AG04449 (cell line): ENCODE measurements around the gene SLC2A5.

Experiments used
- CTCF ChIA-PET: fragments of 350-600 bp; formaldehyde crosslinking; extraction: SDS; loops from one replicate; lab custom pipeline; 2021; ENCODE audit warnings: antibody characterized with exemption; lab: Yijun Ruan, JAX
- POLR2A ChIA-PET: fragments of 400-600, 350-600 bp; formaldehyde crosslinking; extraction: SDS; loops from one replicate; lab custom pipeline; 2020; ENCODE audit warnings: antibody characterized with exemption, inconsistent platforms; lab: Yijun Ruan, JAX
- DNase-seq: peaks from one replicate; pipeline ENCODE4 v3.0.0-alpha.2; 2010; ENCODE audit warnings: low read depth, low spot score
- H3K4me3 ChIP-seq: 2 replicates; pipeline ENCODE4 v1.5.1; 2011; ENCODE audit warnings: low read depth, mild to moderate bottlenecking, control low read depth, low read length
- CTCF ChIP-seq: IDR thresholded peaks from one replicate; pipeline ENCODE4 v1.5.1; 2011; ENCODE audit warnings: mild to moderate bottlenecking, moderate library complexity, low read length, control low read depth, inconsistent platforms; ENCODE audit not compliant: insufficient read depth; ENCODE audit errors: missing control alignments

The SLC2A5 gene

DNA sequence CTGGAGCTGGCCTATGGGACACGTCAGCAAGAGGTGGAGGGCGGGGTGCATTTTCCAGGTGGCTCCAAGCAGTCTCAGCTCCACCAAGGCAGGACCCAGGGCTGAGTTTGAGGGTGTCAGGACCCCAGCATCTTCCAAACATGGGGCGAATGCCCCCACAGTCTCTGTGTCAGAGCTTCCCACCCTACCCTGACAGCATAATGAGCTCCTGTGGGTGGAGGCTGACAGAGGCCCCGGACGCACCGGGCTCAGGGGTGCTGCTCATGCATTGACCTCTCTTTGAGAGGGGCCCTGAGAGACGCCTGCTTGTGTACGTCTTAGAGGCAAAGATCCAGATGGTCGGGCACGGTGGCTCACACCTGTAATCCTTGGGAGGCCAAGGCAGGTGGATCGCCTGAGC lies 80.4 kb downstream of the SLC2A5 start:
- ChIA-PET CTCF (interaction anchor here (0.7 to 7.2 kb wide), 22 partner anchors 9 to 141 kb away, joined by 3 to 206 read pairs (median 6); no protein-coding TSS in a partner anchor), POLR2A (no interaction called here)
- DNase-seq, result no peak
- no peak for TF ChIP-seq CTCF
- H3K4me3 ChIP-seq, result no peak overlapping the region

GRCh38 chr1:8988618-8988967 lies 80.8 kb downstream of the SLC2A5 start:
- TF ChIP-seq CTCF, result no peak
- ChIA-PET CTCF (interaction anchor here (0.7 to 7.2 kb wide), 19 partner anchors 12 to 140 kb away, joined by 3 to 206 read pairs (median 8); no protein-coding TSS in a partner anchor), POLR2A (no interaction called here)
- H3K4me3 ChIP-seq, result no peak overlapping the region
- DNase-seq, result no peak

DNA sequence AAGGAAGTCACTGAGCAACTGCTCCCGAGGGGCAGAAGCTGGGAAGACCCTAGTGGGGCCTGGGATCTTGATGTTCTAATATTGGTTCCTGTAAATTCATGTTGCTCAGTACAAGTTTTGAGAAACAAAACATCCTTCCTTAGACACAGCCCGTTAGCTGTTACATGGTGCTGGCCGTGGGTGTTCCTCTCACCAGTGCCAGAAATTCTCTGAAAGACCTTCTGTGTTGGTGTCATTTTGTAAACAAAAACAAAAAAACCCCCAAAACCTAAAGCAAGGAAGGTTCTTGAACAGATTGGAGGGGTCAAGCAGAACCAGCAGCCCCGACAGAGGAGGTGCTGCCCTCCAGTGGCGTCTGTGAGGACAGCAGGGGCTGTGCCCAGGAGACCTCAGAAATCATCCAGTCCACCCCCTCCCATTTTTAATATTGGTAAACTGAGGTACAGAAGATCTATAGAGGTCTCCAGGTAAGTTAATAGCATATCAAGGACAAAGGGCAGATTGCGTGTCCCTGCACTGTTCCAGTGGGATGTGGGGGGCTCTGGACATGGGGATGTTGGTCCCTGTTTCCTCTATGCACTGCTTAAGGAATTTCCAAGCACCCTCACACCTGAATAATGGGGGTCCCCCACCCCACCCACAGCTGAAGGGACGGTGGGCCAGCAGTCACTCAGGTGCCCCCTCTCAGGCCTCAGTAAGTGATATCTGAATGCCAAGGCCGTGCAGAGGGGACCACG lies 81.4 kb downstream of the SLC2A5 start:
- POLR2A ChIA-PET, result no interaction called here
- H3K4me3 ChIP-seq, result no peak overlapping the region
- no peak for DNase-seq
- CTCF ChIA-PET, result interaction anchor here (0.6 to 7.2 kb wide), 34 partner anchors 9 to 977 kb away, joined by 3 to 206 read pairs (median 6); no protein-coding TSS in a partner anchor
- TF ChIP-seq CTCF, result peak; percentile 86

- no peak overlapping the region for H3K4me3 ChIP-seq
- CTCF ChIA-PET, result interaction anchor here (1.2 to 7.2 kb wide), 17 partner anchors 10 to 138 kb away, joined by 3 to 206 read pairs (median 12); no protein-coding TSS in a partner anchor
- POLR2A ChIA-PET, result interaction anchor here (1.0 kb wide), 2 partner anchors 108 to 109 kb away, joined by 3 to 4 read pairs; partner anchors contain the start of gene ENO1
- no peak for DNase-seq
- TF ChIP-seq CTCF, result no peak
Observed at GRCh38 chr1:8986814-8987190, 82.6 kb downstream of the SLC2A5 start.

GRCh38 chr1:8985915-8986813 lies 83.3 kb downstream of the SLC2A5 start:
- CTCF ChIA-PET, result interaction anchor here (0.9 to 7.2 kb wide), 13 partner anchors 9 to 137 kb away, joined by 3 to 206 read pairs (median 13); no protein-coding TSS in a partner anchor
- H3K4me3 ChIP-seq, result no peak overlapping the region
- peak; percentile 86 for DNase-seq
- no peak for TF ChIP-seq CTCF
- POLR2A ChIA-PET, result interaction anchor here (0.6 to 1.0 kb wide), 4 partner anchors 21 to 108 kb away, joined by 3 to 4 read pairs (median 3); partner anchors contain the start of gene ENO1
